HepG2 (cell line): ENCODE data around the gene DDX54. TPM values are rescaled to one million over a fixed set of nuclear protein-coding genes. Genes with fewer than 3 reads are reported as not detected.

Experiments used
- ATAC-seq: fragments of 200-7000 bp; cut with Tn5 transposase; 3 replicates; pipeline ENCODE4 v1.9.1; 2020; ENCODE audit warnings: mild to moderate bottlenecking, moderate library complexity
- BruUV-seq: library from RNA; stranded (reverse); fragments of 400-500 nt; replicated peaks from 2 replicates; lab custom pipeline; 2021; lab: Mats Ljungman, UMichigan
- CTCF ChIA-PET: fragments of 300-600 bp; formaldehyde crosslinking; extraction: SDS; loops from one replicate; lab custom pipeline; 2021; ENCODE audit warnings: low total read pairs, inconsistent platforms, low intra/inter-chr PET ratio; lab: Yijun Ruan, JAX
- POLR2A ChIA-PET: fragments of 350-600 bp; sonication (Branson Sonifier 250); formaldehyde crosslinking; loops from one replicate; lab custom pipeline; 2020; ENCODE audit warnings: antibody characterized with exemption, inconsistent platforms; lab: Yijun Ruan, JAX
- DNase-seq: peaks from one replicate; pipeline ENCODE4 v3.0.0-alpha.2; 2015; ENCODE audit warnings: low spot score
- FAIRE-seq: peaks from 3 replicates; lab custom pipeline; 2011; peaks lifted over from hg19 to GRCh38; lab: Jason Lieb, UNC
- H2AFZ ChIP-seq: one replicate; pipeline ENCODE4 v1.6.1; 2011; ENCODE audit warnings: low read length, inconsistent platforms
- H3K27ac ChIP-seq: fragments of 300-600 bp; 3 replicates; pipeline ENCODE4 v1.8.0; 2011; ENCODE audit warnings: mixed run types, mild to moderate bottlenecking, mixed read lengths, low read length, inconsistent platforms; ENCODE audit not compliant: insufficient read depth; ENCODE audit errors: extremely low read length
- H3K27me3 ChIP-seq, 2 experiments: fragments of 200-600 bp in 1 of 2; 2 replicates in 1 of 2; 3 replicates in 1 of 2; pipeline versions ENCODE4 v1.6.0 to v1.8.0; 2011; ENCODE audit warnings: low read length in 2 of 2, mild to moderate bottlenecking in 2 of 2, moderate library complexity in 2 of 2, inconsistent platforms in 1 of 2; ENCODE audit not compliant: insufficient read depth in 2 of 2, control insufficient read depth in 1 of 2
- H3K36me3 ChIP-seq, 2 experiments: fragments of 200-600 bp in 1 of 2; replicated peaks in 1 of 2; 2 replicates in 1 of 2; 3 replicates in 1 of 2; pipeline versions ENCODE4 v1.5.1 to v1.8.0; 2011; ENCODE audit warnings: low read length in 2 of 2, inconsistent platforms in 1 of 2; ENCODE audit not compliant: insufficient read depth in 2 of 2, control insufficient read depth in 1 of 2
- H3K4me1 ChIP-seq: 2 replicates; pipeline ENCODE4 v1.5.1; 2012; ENCODE audit warnings: low read length, inconsistent platforms; ENCODE audit not compliant: insufficient read depth
- H3K4me2 ChIP-seq: 2 replicates; pipeline ENCODE4 v1.6.0; 2011; ENCODE audit warnings: low read depth, low read length, inconsistent platforms
- H3K4me3 ChIP-seq, 3 experiments: fragments of 200-600 bp in 1 of 3; sonication (generic), shearing (Covaris generic) in 1 of 3; replicated peaks in 1 of 3; 2 replicates each; pipeline ENCODE4 v1.5.1; 2011 to 2016; ENCODE audit warnings: low read length in 3 of 3, inconsistent platforms in 2 of 3, low read depth in 2 of 3, mild to moderate bottlenecking in 2 of 3, control low read depth in 1 of 3, mixed read lengths in 1 of 3; ENCODE audit not compliant: insufficient read depth in 1 of 3
- H3K79me2 ChIP-seq: one replicate; pipeline ENCODE4 v1.6.1; 2011; ENCODE audit warnings: low read length, inconsistent platforms; ENCODE audit not compliant: insufficient read depth
- H3K9ac ChIP-seq: 2 replicates; pipeline ENCODE4 v1.6.0; 2011; ENCODE audit warnings: mild to moderate bottlenecking, low read depth, low read length, inconsistent platforms; ENCODE audit not compliant: insufficient read depth
- H3K9me3 ChIP-seq: 2 replicates; pipeline ENCODE4 v1.5.1; 2012; ENCODE audit warnings: mild to moderate bottlenecking, low read length
- H4K20me1 ChIP-seq: 2 replicates; pipeline ENCODE4 v1.6.0; 2011; ENCODE audit warnings: inconsistent platforms, mild to moderate bottlenecking, low read length, moderate library complexity; ENCODE audit not compliant: insufficient read depth
- PLRG1 ChIP-seq: fragments of 450-650 bp; conservative IDR thresholded peaks from 2 replicates; pipeline ENCODE4 v1.6.1; 2016
- SOX13 ChIP-seq, 3 experiments: fragments of 450-650 bp in 1 of 3; sonication (generic) in 1 of 3; formaldehyde crosslinking in 1 of 3; IDR thresholded peaks in 2 of 3; conservative IDR thresholded peaks in 1 of 3; 2 replicates each; pipeline versions ENCODE4 v1.5.0 to v1.6.1; 2016 to 2020; ENCODE audit warnings: antibody characterized with exemption in 1 of 3, mild to moderate bottlenecking in 1 of 3, missing compliant biosample characterization in 1 of 3, missing genetic modification reagents in 1 of 3, moderate library complexity in 1 of 3
- ZSCAN25 ChIP-seq: sonication (generic); formaldehyde crosslinking; IDR thresholded peaks from 2 replicates; pipeline ENCODE4 v1.8.0; 2022; ENCODE audit warnings: mild to moderate bottlenecking, missing genetic modification reagents
- WGBS: methylation state at CpG from one replicate; pipeline ENCODE4 v1.1.6; 2017; ENCODE audit warnings: low lambda C conversion rate; 5-methylcytosine and 5-hydroxymethylcytosine counted together
- in situ Hi-C: cut with HindIII; loops from 2 replicates; pipeline ENCODE4 v1.10.0; 2017; ENCODE audit warnings: low pct_unique_long_range_greater_than_20kb; ENCODE audit not compliant: extremely low pct_ligation_motif_present
- intact Hi-C: fragments of 100-400 bp; cut with micrococcal nuclease; formaldehyde crosslinking; loops from one replicate; pipeline ENCODE4 v1.10.0; 2022; ENCODE audit not compliant: unreplicated experiment
- polyA plus RNA-seq, 8 experiments: library from polyadenylated mRNA; depleted of rRNA in 3 of 8; stranded (reverse) in 7 of 8; unstranded in 1 of 8; fragments of >200 nt; fragmentation: Illumina TruSeq in 4 of 8; extraction: Trizol in 4 of 8; gene quantifications; 2 replicates each; pipeline versions ENCODE4 v1.2.1 to v1.2.3, GENCODE V29; 2011 to 2016; ENCODE audit warnings: low read depth in 4 of 8, missing spikeins in 1 of 8, mixed read lengths in 1 of 8; ENCODE audit not compliant: insufficient read depth in 1 of 8
- total RNA-seq, 5 experiments: library from RNA; depleted of rRNA; stranded (reverse); fragments of >200 nt; fragmentation: Illumina TruSeq; extraction: Trizol; gene quantifications; 2 replicates each; pipeline ENCODE4 v1.2.3, GENCODE V29; 2016; ENCODE audit warnings: low read depth in 1 of 5
- TF ChIP-seq, protein P1 (sequence below): sonication (generic); formaldehyde crosslinking; IDR thresholded peaks from 2 replicates; pipeline ENCODE4 v1.5.0; 2020; ENCODE audit warnings: mild to moderate bottlenecking, missing genetic modification reagents
- TF ChIP-seq, protein P2 (sequence below): IDR thresholded peaks from 2 replicates; pipeline ENCODE4 v1.6.1; 2016; ENCODE audit warnings: missing biosample characterization, missing genetic modification reagents, low read depth
- TF ChIP-seq, protein P3 (sequence below): sonication (generic); formaldehyde crosslinking; IDR thresholded peaks from 2 replicates; pipeline ENCODE4 v1.8.0; 2022; ENCODE audit warnings: missing genetic modification reagents, mild to moderate bottlenecking, inconsistent platforms, borderline replicate concordance

Gene DDX54
- total and polyA plus RNA-seq, 2 of the 13 experiments (the other 11 are each of a cell fraction or from before 2014, with no cell fraction given), result 59.7 to 61.1 TPM

DNA sequence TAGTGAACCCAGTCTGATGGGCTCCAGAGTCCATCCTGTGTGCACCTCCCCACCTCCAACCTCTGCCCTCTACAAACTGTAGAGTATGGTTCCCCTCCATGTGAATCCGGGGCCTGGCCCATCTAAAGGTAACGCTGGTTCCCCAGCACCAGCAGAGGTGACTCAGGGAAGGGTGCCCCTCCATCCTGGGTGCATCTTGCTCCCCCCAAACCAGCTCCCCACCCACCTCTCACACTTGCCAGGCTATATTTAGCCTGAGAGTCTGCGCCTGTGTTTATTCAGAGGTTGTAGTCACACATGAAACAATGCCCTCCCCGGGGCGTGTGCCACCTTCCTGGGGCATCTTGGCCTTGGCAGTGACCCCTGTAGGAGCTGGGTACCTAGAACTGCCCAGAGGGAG is 75.9 kb downstream of the DDX54 start:
- intact Hi-C loops, result no loop called here
- 16% methylated on average over 5 of the region's 5 CpGs for WGBS
- ChIA-PET CTCF (no interaction called here), POLR2A (no interaction called here)
- in situ Hi-C loops, result no loop called here
- Histone ChIP-seq H3K9me3 (no peaks in the 10 kb centered on the region), H4K20me1 (no peaks in the 10 kb centered on the region), H2AFZ (no peak overlapping the region), H3K36me3 (no peaks in the 10 kb centered on the region), H3K9ac (no peak overlapping the region), H3K4me1 (no peaks in the 10 kb centered on the region), H3K27ac (no peak overlapping the region), H3K4me2 (no peak overlapping the region), H3K27me3 (peaks cover 0 to 1% of the 10 kb centered on the region in 2 experiments; a peak in 2 of 5 replicates), H3K79me2 (no peaks in the 10 kb centered on the region), H3K4me3 (no peak overlapping the region)
- DNase-seq (no peak), ATAC-seq (no peak), FAIRE-seq (no peak)
- no TSS peak for BruUV-seq
- TF ChIP-seq PLRG1 (no peak), ZSCAN25 (CRISPR knock-in tag) (no peak), SOX13 (IDR thresholded peaks at IDR 0.05) (no peak), SOX13 (CRISPR knock-in tag; conservative IDR thresholded peaks at IDR 0.05 in 1 of 2, IDR thresholded peaks at IDR 0.05 in 1 of 2) (no peak)
- TF ChIP-seq, protein P1, sequence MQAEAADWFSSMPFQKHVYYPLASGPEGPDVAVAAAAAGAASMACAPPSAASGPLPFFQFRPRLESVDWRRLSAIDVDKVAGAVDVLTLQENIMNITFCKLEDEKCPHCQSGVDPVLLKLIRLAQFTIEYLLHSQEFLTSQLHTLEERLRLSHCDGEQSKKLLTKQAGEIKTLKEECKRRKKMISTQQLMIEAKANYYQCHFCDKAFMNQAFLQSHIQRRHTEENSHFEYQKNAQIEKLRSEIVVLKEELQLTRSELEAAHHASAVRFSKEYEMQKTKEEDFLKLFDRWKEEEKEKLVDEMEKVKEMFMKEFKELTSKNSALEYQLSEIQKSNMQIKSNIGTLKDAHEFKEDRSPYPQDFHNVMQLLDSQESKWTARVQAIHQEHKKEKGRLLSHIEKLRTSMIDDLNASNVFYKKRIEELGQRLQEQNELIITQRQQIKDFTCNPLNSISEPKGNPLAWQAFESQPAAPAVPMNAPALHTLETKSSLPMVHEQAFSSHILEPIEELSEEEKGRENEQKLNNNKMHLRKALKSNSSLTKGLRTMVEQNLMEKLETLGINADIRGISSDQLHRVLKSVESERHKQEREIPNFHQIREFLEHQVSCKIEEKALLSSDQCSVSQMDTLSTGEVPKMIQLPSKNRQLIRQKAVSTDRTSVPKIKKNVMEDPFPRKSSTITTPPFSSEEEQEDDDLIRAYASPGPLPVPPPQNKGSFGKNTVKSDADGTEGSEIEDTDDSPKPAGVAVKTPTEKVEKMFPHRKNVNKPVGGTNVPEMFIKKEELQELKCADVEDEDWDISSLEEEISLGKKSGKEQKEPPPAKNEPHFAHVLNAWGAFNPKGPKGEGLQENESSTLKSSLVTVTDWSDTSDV, result no peak
- TF ChIP-seq, protein P2, sequence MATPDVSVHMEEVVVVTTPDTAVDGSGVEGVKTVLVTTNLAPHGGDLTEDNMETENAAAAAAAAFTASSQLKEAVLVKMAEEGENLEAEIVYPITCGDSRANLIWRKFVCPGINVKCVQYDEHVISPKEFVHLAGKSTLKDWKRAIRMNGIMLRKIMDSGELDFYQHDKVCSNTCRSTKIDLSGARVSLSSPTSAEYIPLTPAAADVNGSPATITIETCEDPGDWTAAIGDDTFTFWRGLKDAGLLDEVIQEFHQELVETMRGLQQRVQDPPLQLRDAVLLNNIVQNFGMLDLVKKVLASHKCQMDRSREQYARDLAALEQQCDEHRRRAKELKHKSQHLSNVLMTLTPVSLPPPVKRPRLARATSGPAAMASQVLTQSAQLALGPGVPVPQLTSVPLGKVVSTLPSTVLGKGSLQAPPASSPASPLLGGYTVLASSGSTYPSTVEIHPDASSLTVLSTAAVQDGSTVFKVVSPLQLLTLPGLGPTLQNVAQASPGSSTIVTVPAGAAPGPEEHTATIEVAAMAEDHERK (CRISPR knock-in tag), result no peak
- TF ChIP-seq, protein P3, sequence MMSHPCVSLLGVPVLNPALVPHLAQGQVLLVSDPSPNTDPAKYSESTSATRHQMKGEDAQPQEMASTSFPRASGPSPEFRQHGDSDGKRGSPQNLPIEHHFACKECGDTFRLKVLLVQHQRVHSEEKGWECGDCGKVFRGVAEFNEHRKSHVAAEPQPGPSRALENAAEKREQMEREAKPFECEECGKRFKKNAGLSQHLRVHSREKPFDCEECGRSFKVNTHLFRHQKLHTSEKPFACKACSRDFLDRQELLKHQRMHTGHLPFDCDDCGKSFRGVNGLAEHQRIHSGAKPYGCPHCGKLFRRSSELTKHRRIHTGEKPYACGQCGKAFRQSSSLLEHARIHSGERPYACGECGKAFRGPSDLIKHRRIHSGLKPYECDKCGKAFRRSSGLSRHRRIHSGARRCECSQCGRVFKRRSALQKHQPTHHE (CRISPR knock-in tag), result no peak
- TF ChIP-seq, all 625 proteins: peak for 0
